ENCODE results near the gene PODXL.
A peak's percentile ranks its signal among the peaks of the same experiment; 100 is the strongest.

Gene PODXL

GRCh38 chr7:131563918-131564317 is 7.5 kb upstream of the PODXL start:
- no peak for DNase-seq

- no peak for DNase-seq
Observed at GRCh38 chr7:131562941-131563340, 6.5 kb upstream of the PODXL start.

GRCh38 chr7:131560061-131560460 is 3.6 kb upstream of the PODXL start:
- DNase-seq = no peak

- DNase-seq = no peak
Observed at GRCh38 chr7:131557652-131558385, 1.4 kb upstream of the PODXL start.

GRCh38 chr7:131556909-131557651 is 652 bp upstream of the PODXL start:
- DNase-seq = no peak

GRCh38 chr7:131555552-131556052 is 826 bp downstream of the PODXL start:
- no peak for DNase-seq

- DNase-seq = no peak
Observed at GRCh38 chr7:131554880-131555516, 1.4 kb downstream of the PODXL start.

GRCh38 chr7:131553931-131554330 is 2.5 kb downstream of the PODXL start:
- no peak for DNase-seq

- DNase-seq = no peak
Observed at GRCh38 chr7:131552053-131552452, 4.4 kb downstream of the PODXL start.

- no peak for DNase-seq
Observed at GRCh38 chr7:131550846-131551245, 5.6 kb downstream of the PODXL start.

GRCh38 chr7:131548371-131548770 is 8.1 kb downstream of the PODXL start:
- DNase-seq = no peak

GRCh38 chr7:131547589-131547988 is 8.8 kb downstream of the PODXL start:
- DNase-seq = no peak

GRCh38 chr7:131546583-131547141 is 9.8 kb downstream of the PODXL start:
- peak; percentile 3 for DNase-seq

GRCh38 chr7:131546126-131546525 is 10.3 kb downstream of the PODXL start:
- DNase-seq = no peak

GRCh38 chr7:131544449-131545301 is 11.8 kb downstream of the PODXL start:
- no peak for DNase-seq

- DNase-seq = no peak
Observed at GRCh38 chr7:131544021-131544420, 12.4 kb downstream of the PODXL start.

GRCh38 chr7:131543298-131543697 is 13.1 kb downstream of the PODXL start:
- no peak for DNase-seq

GRCh38 chr7:131540491-131541162 is 15.8 kb downstream of the PODXL start:
- DNase-seq = no peak

- DNase-seq = no peak
Observed at GRCh38 chr7:131538813-131539179, 17.6 kb downstream of the PODXL start.

- no peak for DNase-seq
Observed at GRCh38 chr7:131538071-131538812, 18.2 kb downstream of the PODXL start.

GRCh38 chr7:131537571-131537978 is 18.9 kb downstream of the PODXL start:
- no peak for DNase-seq

Data from effector CD8-positive, alpha-beta T cell (primary cell).